HEK293 (cell line): ENCODE measurements around the gene GSG1L2.

Experiments used
- CTCF ChIA-PET: fragments of 350-600 bp; formaldehyde crosslinking; extraction: SDS; loops from one replicate; lab custom pipeline; 2021; ENCODE audit warnings: antibody characterized with exemption; lab: Yijun Ruan, JAX
- POLR2A ChIA-PET: fragments of 300-600 bp; formaldehyde crosslinking; extraction: SDS; loops from one replicate; lab custom pipeline; 2020; ENCODE audit warnings: antibody characterized with exemption, inconsistent platforms; lab: Yijun Ruan, JAX
- H3K27ac ChIP-seq: fragments of 200-500 bp; sonication (Bioruptor generic); 2 replicates; pipeline ENCODE4 v1.5.1; 2014; ENCODE audit warnings: low read depth, low read length, control low read depth, inconsistent platforms; ENCODE audit errors: extremely low read depth
- H3K36me3 ChIP-seq, 2 experiments: fragments of 200-500 bp in 1 of 2; sonication (Bioruptor generic) in 1 of 2; 1 replicate in 1 of 2; 2 replicates in 1 of 2; pipeline ENCODE4 v1.5.1; 2014 to 2017; ENCODE audit warnings: inconsistent platforms in 2 of 2, low read length in 2 of 2; ENCODE audit not compliant: control insufficient read depth in 2 of 2, insufficient read depth in 1 of 2
- H3K4me1 ChIP-seq: fragments of 200-500 bp; sonication (Bioruptor generic); 2 replicates; pipeline ENCODE4 v1.5.1; 2014; ENCODE audit warnings: mild to moderate bottlenecking, low read length, inconsistent platforms; ENCODE audit not compliant: control insufficient read depth, insufficient read depth
- H3K4me3 ChIP-seq: 2 replicates; pipeline ENCODE4 v1.5.1; 2011; ENCODE audit warnings: low read depth, mild to moderate bottlenecking, control low read depth, low read length, moderate library complexity
- H3K9me3 ChIP-seq: fragments of 200-500 bp; sonication (Bioruptor generic); 2 replicates; pipeline ENCODE4 v1.5.1; 2014; ENCODE audit warnings: low read depth, low read length, inconsistent platforms; ENCODE audit not compliant: control insufficient read depth, insufficient read depth
- GLIS1 ChIP-seq: fragments of 450-650 bp; formaldehyde crosslinking; IDR thresholded peaks from 2 replicates; pipeline ENCODE4 v1.5.1; 2016; ENCODE audit warnings: missing biosample characterization, missing genetic modification characterization
- MEIS1 ChIP-seq: sonication (generic); formaldehyde crosslinking; IDR thresholded peaks from 2 replicates; pipeline ENCODE4 v1.8.1; 2022; ENCODE audit warnings: missing genetic modification reagents, mild to moderate bottlenecking, borderline replicate concordance
- SP7 ChIP-seq: fragments of 450-650 bp; formaldehyde crosslinking; IDR thresholded peaks from 2 replicates; pipeline ENCODE4 v1.5.1; 2016; ENCODE audit warnings: missing biosample characterization, missing genetic modification characterization
- TRIM28 ChIP-seq: IDR thresholded peaks from 2 replicates; pipeline ENCODE4 v1.6.1; 2011; ENCODE audit warnings: low read length, control low read depth, borderline replicate concordance
- ZBTB21 ChIP-seq: fragments of 450-650 bp; formaldehyde crosslinking; IDR thresholded peaks from 2 replicates; pipeline ENCODE4 v1.5.1; 2017; ENCODE audit warnings: missing biosample characterization, missing genetic modification characterization
- ZFP3 ChIP-seq: fragments of 450-650 bp; formaldehyde crosslinking; IDR thresholded peaks from 2 replicates; pipeline ENCODE4 v1.5.1; 2016; ENCODE audit warnings: low read depth, missing biosample characterization, missing genetic modification characterization
- ZFP69B ChIP-seq: fragments of 450-650 bp; formaldehyde crosslinking; IDR thresholded peaks from 2 replicates; pipeline ENCODE4 v1.5.1; 2016; ENCODE audit warnings: missing biosample characterization, missing genetic modification characterization
- ZNF157 ChIP-seq: fragments of 450-650 bp; formaldehyde crosslinking; IDR thresholded peaks from 2 replicates; pipeline ENCODE4 v1.5.1; 2016; ENCODE audit warnings: missing biosample characterization, missing genetic modification characterization
- ZNF266 ChIP-seq: fragments of 450-650 bp; formaldehyde crosslinking; IDR thresholded peaks from 2 replicates; pipeline ENCODE4 v1.5.1; 2016; ENCODE audit warnings: missing biosample characterization, missing genetic modification characterization, low read depth
- ZNF391 ChIP-seq: fragments of 450-650 bp; formaldehyde crosslinking; IDR thresholded peaks from 2 replicates; pipeline ENCODE4 v1.5.1; 2016; ENCODE audit warnings: low read depth, missing biosample characterization, missing genetic modification characterization, borderline replicate concordance
- ZNF398 ChIP-seq: fragments of 450-650 bp; formaldehyde crosslinking; IDR thresholded peaks from 2 replicates; pipeline ENCODE4 v1.5.1; 2017; ENCODE audit warnings: missing biosample characterization, missing genetic modification characterization
- ZNF529 ChIP-seq: fragments of 450-650 bp; formaldehyde crosslinking; IDR thresholded peaks from 2 replicates; pipeline ENCODE4 v1.5.1; 2017; ENCODE audit warnings: missing genetic modification characterization, missing biosample characterization; ENCODE audit not compliant: insufficient replicate concordance
- ZNF549 ChIP-seq: fragments of 450-650 bp; IDR thresholded peaks from 2 replicates; pipeline ENCODE4 v1.5.1; 2018; ENCODE audit warnings: missing biosample characterization, missing genetic modification characterization, mild to moderate bottlenecking, inconsistent platforms, moderate library complexity
- ZNF558 ChIP-seq: fragments of 450-650 bp; formaldehyde crosslinking; IDR thresholded peaks from 2 replicates; pipeline ENCODE4 v1.5.1; 2016; ENCODE audit warnings: missing biosample characterization, missing genetic modification characterization
- ZNF660 ChIP-seq: fragments of 450-650 bp; IDR thresholded peaks from 2 replicates; pipeline ENCODE4 v1.5.1; 2018; ENCODE audit warnings: missing biosample characterization, mild to moderate bottlenecking, missing genetic modification characterization
- ZNF747 ChIP-seq: fragments of 450-650 bp; formaldehyde crosslinking; IDR thresholded peaks from 2 replicates; pipeline ENCODE4 v1.5.1; 2016; ENCODE audit warnings: missing biosample characterization, missing genetic modification characterization
- ZNF792 ChIP-seq: fragments of 450-650 bp; formaldehyde crosslinking; IDR thresholded peaks from 2 replicates; pipeline ENCODE4 v1.5.1; 2016; ENCODE audit warnings: missing biosample characterization, missing genetic modification characterization
- TF ChIP-seq, protein P1 (sequence below): fragments of 450-650 bp; formaldehyde crosslinking; conservative IDR thresholded peaks from 2 replicates; pipeline ENCODE4 v1.5.1; 2016; ENCODE audit warnings: low read depth, missing biosample characterization, missing genetic modification characterization
- TF ChIP-seq, protein P2 (sequence below): sonication (generic); formaldehyde crosslinking; IDR thresholded peaks from 2 replicates; pipeline ENCODE4 v1.8.1; 2022; ENCODE audit warnings: mild to moderate bottlenecking, moderate library complexity, missing genetic modification reagents
- TF ChIP-seq, protein P3 (sequence below): fragments of 450-650 bp; formaldehyde crosslinking; IDR thresholded peaks from 2 replicates; pipeline ENCODE4 v1.5.1; 2017; ENCODE audit warnings: missing biosample characterization, missing genetic modification characterization
- TF ChIP-seq, protein P4 (sequence below): fragments of 450-650 bp; formaldehyde crosslinking; IDR thresholded peaks from 2 replicates; pipeline ENCODE4 v1.5.1; 2016; ENCODE audit warnings: missing biosample characterization, missing genetic modification characterization

The GSG1L2 gene

GRCh38 chr17:9837551-9838471, 15.9 kb upstream of the GSG1L2 start (continued):
- TF ChIP-seq ZNF660 (tag by site-specific recombination) (peak; percentile 67; the same call in 1 of the 2 replicates), SP7 (tag by site-specific recombination) (peak; percentile 93), ZNF747 (no peak), GLIS1 (tag by site-specific recombination) (peak; percentile 70), ZNF558 (tag by site-specific recombination) (peak; percentile 61), ZNF398 (tag by site-specific recombination) (peak; percentile 90), ZFP69B (tag by site-specific recombination) (0 out of 2 replicates have a peak, but pooled peaks have one; percentile 46)
- TF ChIP-seq, protein P1, sequence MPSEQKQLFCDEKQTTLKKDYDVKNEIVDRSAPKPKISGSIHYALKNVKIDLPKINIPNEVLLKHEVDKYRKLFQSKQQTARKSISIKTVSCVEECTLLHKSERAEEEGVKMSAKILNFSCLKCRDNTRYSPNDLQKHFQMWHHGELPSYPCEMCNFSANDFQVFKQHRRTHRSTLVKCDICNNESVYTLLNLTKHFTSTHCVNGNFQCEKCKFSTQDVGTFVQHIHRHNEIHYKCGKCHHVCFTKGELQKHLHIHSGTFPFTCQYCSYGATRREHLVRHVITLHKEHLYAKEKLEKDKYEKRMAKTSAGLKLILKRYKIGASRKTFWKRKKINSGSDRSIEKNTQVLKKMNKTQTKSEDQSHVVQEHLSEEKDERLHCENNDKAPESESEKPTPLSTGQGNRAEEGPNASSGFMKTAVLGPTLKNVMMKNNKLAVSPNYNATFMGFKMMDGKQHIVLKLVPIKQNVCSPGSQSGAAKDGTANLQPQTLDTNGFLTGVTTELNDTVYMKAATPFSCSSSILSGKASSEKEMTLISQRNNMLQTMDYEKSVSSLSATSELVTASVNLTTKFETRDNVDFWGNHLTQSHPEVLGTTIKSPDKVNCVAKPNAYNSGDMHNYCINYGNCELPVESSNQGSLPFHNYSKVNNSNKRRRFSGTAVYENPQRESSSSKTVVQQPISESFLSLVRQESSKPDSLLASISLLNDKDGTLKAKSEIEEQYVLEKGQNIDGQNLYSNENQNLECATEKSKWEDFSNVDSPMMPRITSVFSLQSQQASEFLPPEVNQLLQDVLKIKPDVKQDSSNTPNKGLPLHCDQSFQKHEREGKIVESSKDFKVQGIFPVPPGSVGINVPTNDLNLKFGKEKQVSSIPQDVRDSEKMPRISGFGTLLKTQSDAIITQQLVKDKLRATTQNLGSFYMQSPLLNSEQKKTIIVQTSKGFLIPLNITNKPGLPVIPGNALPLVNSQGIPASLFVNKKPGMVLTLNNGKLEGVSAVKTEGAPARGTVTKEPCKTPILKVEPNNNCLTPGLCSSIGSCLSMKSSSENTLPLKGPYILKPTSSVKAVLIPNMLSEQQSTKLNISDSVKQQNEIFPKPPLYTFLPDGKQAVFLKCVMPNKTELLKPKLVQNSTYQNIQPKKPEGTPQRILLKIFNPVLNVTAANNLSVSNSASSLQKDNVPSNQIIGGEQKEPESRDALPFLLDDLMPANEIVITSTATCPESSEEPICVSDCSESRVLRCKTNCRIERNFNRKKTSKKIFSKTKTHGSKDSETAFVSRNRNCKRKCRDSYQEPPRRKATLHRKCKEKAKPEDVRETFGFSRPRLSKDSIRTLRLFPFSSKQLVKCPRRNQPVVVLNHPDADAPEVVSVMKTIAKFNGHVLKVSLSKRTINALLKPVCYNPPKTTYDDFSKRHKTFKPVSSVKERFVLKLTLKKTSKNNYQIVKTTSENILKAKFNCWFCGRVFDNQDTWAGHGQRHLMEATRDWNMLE (tag by site-specific recombination) = peak; percentile 47; the same call in 1 of the 2 replicates
- TF ChIP-seq, protein P2, sequence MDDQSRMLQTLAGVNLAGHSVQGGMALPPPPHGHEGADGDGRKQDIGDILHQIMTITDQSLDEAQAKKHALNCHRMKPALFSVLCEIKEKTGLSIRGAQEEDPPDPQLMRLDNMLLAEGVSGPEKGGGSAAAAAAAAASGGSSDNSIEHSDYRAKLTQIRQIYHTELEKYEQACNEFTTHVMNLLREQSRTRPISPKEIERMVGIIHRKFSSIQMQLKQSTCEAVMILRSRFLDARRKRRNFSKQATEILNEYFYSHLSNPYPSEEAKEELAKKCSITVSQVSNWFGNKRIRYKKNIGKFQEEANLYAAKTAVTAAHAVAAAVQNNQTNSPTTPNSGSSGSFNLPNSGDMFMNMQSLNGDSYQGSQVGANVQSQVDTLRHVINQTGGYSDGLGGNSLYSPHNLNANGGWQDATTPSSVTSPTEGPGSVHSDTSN (CRISPR knock-in tag) = no peak
- TF ChIP-seq, protein P3, sequence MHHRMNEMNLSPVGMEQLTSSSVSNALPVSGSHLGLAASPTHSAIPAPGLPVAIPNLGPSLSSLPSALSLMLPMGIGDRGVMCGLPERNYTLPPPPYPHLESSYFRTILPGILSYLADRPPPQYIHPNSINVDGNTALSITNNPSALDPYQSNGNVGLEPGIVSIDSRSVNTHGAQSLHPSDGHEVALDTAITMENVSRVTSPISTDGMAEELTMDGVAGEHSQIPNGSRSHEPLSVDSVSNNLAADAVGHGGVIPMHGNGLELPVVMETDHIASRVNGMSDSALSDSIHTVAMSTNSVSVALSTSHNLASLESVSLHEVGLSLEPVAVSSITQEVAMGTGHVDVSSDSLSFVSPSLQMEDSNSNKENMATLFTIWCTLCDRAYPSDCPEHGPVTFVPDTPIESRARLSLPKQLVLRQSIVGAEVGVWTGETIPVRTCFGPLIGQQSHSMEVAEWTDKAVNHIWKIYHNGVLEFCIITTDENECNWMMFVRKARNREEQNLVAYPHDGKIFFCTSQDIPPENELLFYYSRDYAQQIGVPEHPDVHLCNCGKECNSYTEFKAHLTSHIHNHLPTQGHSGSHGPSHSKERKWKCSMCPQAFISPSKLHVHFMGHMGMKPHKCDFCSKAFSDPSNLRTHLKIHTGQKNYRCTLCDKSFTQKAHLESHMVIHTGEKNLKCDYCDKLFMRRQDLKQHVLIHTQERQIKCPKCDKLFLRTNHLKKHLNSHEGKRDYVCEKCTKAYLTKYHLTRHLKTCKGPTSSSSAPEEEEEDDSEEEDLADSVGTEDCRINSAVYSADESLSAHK (tag by site-specific recombination) = 0 out of 2 replicates have a peak, but pooled peaks have one; percentile 29

- Histone ChIP-seq H3K9me3 (no peaks in the 10 kb centered on the region), H3K4me1 (peaks cover 7% of the 10 kb centered on the region), H3K27ac (no peak overlapping the region), H3K36me3 (no peaks in the 10 kb centered on the region), H3K4me3 (no peak overlapping the region)
- ChIA-PET POLR2A (no interaction called here), CTCF (no interaction called here)
- TF ChIP-seq ZNF549 (tag by site-specific recombination) = no peak
- TF ChIP-seq ZNF398 (tag by site-specific recombination) = no peak
- no peak for TF ChIP-seq MEIS1 (CRISPR knock-in tag)
- TF ChIP-seq TRIM28 = no peak
- TF ChIP-seq ZNF529 = no peak
- TF ChIP-seq ZFP3 (tag by site-specific recombination) = no peak
- no peak for TF ChIP-seq ZNF391 (tag by site-specific recombination)
- TF ChIP-seq ZNF792 (tag by site-specific recombination) = no peak
- TF ChIP-seq, protein P4, sequence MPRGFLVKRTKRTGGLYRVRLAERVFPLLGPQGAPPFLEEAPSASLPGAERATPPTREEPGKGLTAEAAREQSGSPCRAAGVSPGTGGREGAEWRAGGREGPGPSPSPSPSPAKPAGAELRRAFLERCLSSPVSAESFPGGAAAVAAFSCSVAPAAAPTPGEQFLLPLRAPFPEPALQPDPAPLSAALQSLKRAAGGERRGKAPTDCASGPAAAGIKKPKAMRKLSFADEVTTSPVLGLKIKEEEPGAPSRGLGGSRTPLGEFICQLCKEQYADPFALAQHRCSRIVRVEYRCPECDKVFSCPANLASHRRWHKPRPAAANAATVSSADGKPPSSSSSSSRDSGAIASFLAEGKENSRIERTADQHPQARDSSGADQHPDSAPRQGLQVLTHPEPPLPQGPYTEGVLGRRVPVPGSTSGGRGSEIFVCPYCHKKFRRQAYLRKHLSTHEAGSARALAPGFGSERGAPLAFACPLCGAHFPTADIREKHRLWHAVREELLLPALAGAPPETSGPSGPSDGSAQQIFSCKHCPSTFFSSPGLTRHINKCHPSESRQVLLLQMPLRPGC (tag by site-specific recombination) = no peak
- TF ChIP-seq ZNF157 (tag by site-specific recombination) = no peak
- no peak for TF ChIP-seq ZNF266 (tag by site-specific recombination)
- TF ChIP-seq ZBTB21 (tag by site-specific recombination) = no peak
These were observed 12.0 kb upstream of the GSG1L2 start for GRCh38 chr17:9833922-9834321.
